ENCODE data around the gene DMRTA2.

- no peak for TF ChIP-seq CTCF (IDR thresholded peaks at IDR 0.05)
- TF ChIP-seq POLR2A (IDR thresholded peaks at IDR 0.05) = no peak
Measured at GRCh38 chr1:50419907-50420677, 3.2 kb downstream of the DMRTA2 start.
